BE2C (cell line): Measurements from ENCODE around the gene PWWP2A.

Experiments
- DNase-seq: peaks from one replicate; pipeline ENCODE4 v3.0.0-alpha.2; 2020
- H3K27me3 ChIP-seq: fragments of 250-450 bp; sonication (Bioruptor Pico); 2 replicates; pipeline ENCODE4 v1.5.1; 2020; ENCODE audit warnings: mild to moderate bottlenecking
- H3K36me3 ChIP-seq: fragments of 250-450 bp; sonication (Bioruptor Pico); 2 replicates; pipeline ENCODE4 v1.5.1; 2020; ENCODE audit warnings: mild to moderate bottlenecking
- H3K4me1 ChIP-seq: fragments of 250-450 bp; sonication (Bioruptor Pico); 2 replicates; pipeline ENCODE4 v1.5.1; 2020
- H3K4me3 ChIP-seq: 2 replicates; pipeline ENCODE4 v1.5.1; 2011; ENCODE audit warnings: low read depth, low read length
- H3K9me3 ChIP-seq: fragments of 250-450 bp; sonication (Bioruptor Pico); 2 replicates; pipeline ENCODE4 v1.5.1; 2020
- CTCF ChIP-seq: IDR thresholded peaks from 2 replicates; pipeline ENCODE4 v1.5.1; 2012; ENCODE audit warnings: mild to moderate bottlenecking, low read depth, low read length

The PWWP2A gene

GRCh38 chr5:160082614-160083500 is 36.4 kb downstream of the PWWP2A start:
- Histone ChIP-seq H3K4me3 (no peak overlapping the region), H3K36me3 (0 out of 2 replicates have a peak, but pooled peaks cover 3% of the 10 kb centered on the region), H3K9me3 (no peaks in the 10 kb centered on the region), H3K4me1 (no peaks in the 10 kb centered on the region), H3K27me3 (no peaks in the 10 kb centered on the region)
- DNase-seq: no peak
- no peak for TF ChIP-seq CTCF

- H3K4me3 ChIP-seq: no peak overlapping the region
Observed at GRCh38 chr5:160081495-160081894, 37.8 kb downstream of the PWWP2A start.

DNA sequence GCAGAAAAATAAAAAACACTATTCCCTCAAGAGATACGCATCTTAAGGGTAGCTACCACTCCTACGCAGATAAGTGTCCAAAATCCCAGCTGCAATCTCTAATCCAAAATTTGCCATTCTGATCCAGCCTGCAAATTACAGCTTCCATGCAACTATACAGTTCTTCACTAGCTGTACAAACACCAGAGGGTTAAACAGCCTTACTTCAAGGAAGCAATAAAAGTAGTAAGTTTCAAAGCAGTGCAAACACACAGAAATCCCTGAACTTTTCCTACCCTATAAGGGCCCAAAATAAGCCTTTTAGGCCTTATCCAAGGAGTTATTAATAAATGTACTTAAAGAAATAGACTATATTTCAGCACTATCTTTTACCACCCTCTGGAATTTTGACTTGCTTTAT is 39.5 kb downstream of the PWWP2A start:
- Histone ChIP-seq H3K4me1 (no peaks in the 10 kb centered on the region), H3K4me3 (no peak overlapping the region), H3K27me3 (no peaks in the 10 kb centered on the region), H3K36me3 (peaks cover 10% of the 10 kb centered on the region; the same call in 1 of the 2 replicates), H3K9me3 (no peaks in the 10 kb centered on the region)
- TF ChIP-seq CTCF: no peak
- DNase-seq: no peak

More at GRCh38 chr5:160081495-160081894, 37.8 kb downstream of the PWWP2A start:
- H3K9me3 ChIP-seq: no peaks in the 10 kb centered on the region
- H3K27me3 ChIP-seq: no peaks in the 10 kb centered on the region
- DNase-seq: no peak
- H3K36me3 ChIP-seq: peaks cover 10% of the 10 kb centered on the region; the same call in 1 of the 2 replicates
- H3K4me1 ChIP-seq: no peaks in the 10 kb centered on the region
- no peak for TF ChIP-seq CTCF

- DNase-seq: no peak
- peaks cover 10% of the 10 kb centered on the region; the same call in 1 of the 2 replicates for H3K36me3 ChIP-seq
Observed at GRCh38 chr5:160076997-160077396, 42.3 kb downstream of the PWWP2A start.

DNA sequence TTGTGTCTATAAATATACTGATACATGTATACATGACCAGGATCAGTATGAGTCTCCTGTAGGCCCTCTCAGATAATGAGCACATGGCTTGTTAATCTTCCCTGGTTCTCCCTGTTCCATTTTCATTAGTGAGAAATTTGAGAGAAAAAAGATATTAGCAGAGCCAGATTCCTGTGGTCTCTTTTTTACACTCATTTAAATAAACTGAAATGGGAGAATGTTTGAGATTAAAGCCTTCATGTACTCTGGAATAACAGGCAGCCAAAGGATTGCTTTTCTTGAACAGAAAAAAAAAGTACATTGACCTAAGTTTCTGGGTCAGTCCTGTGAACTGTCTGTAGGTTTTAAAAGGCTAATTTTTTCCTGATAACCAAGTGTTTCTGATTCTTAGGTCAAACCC is 44.2 kb downstream of the PWWP2A start:
- no peak for DNase-seq
- no peak for TF ChIP-seq CTCF
- Histone ChIP-seq H3K36me3 (peaks cover 10% of the 10 kb centered on the region; the same call in 1 of the 2 replicates), H3K4me3 (no peak overlapping the region), H3K9me3 (no peaks in the 10 kb centered on the region), H3K4me1 (peaks cover 8% of the 10 kb centered on the region), H3K27me3 (no peaks in the 10 kb centered on the region)

More at GRCh38 chr5:160076997-160077396, 42.3 kb downstream of the PWWP2A start:
- Histone ChIP-seq H3K4me1 (peaks cover under 1% of the 10 kb centered on the region), H3K27me3 (no peaks in the 10 kb centered on the region), H3K9me3 (no peaks in the 10 kb centered on the region), H3K4me3 (no peak overlapping the region)
- no peak for TF ChIP-seq CTCF

DNA sequence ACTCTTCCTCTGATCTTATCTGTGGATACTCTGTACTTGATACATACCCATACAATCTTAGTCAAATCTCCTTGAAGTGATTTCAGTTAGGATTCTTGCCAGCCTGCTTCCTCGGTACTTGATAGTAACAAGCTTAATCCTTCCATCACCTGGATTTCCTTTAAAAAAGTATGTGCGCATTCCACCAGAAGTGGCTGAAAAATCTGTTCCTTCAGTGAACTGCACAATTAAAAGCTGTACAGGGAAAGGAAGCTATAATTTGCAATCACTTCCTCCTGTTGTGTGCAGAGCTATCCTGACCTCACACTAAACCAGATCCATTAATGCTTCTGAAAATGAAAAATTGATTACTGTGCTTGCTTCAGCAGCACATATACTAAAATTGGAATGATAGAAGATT is 47.3 kb downstream of the PWWP2A start:
- H3K4me3 ChIP-seq: no peak overlapping the region
- DNase-seq: no peak
- H3K27me3 ChIP-seq: no peaks in the 10 kb centered on the region

More for the DNA sequence above, 47.3 kb downstream of the PWWP2A start:
- Histone ChIP-seq H3K4me1 (peaks cover 8% of the 10 kb centered on the region), H3K36me3 (peaks cover 2% of the 10 kb centered on the region; the same call in 1 of the 2 replicates), H3K9me3 (no peaks in the 10 kb centered on the region)
- TF ChIP-seq CTCF: no peak
